Neural cell (in vitro differentiated cells): ENCODE data around the gene TOP3A. TPM values are rescaled to one million over a fixed set of nuclear protein-coding genes. Genes with fewer than 3 reads are reported as not detected.

Experiments used
- H2AFZ ChIP-seq: fragments of 200-600, 300-800 bp; sonication (generic), shearing (Covaris generic); 2 replicates; pipeline ENCODE4 v1.6.0; 2014; ENCODE audit warnings: low read depth, mild to moderate bottlenecking, antibody characterized with exemption, low read length, moderate library complexity
- H3F3A ChIP-seq: fragments of 200-600 bp; shearing (Covaris generic); 2 replicates; pipeline ENCODE4 v1.6.1; 2016; ENCODE audit warnings: mild to moderate bottlenecking, moderate library complexity, mixed read lengths, antibody characterized with exemption, low read length; ENCODE audit not compliant: insufficient read depth, poor library complexity, severe bottlenecking
- H3K27ac ChIP-seq: fragments of 200-600, 300-800 bp; sonication (generic), shearing (Covaris generic); 2 replicates; pipeline ENCODE4 v1.5.1; 2014; ENCODE audit warnings: mild to moderate bottlenecking, low read length, moderate library complexity
- H3K27me3 ChIP-seq: fragments of 300-800, 200-600 bp; sonication (generic), shearing (Covaris generic); 2 replicates; pipeline ENCODE4 v1.6.0; 2014; ENCODE audit warnings: mild to moderate bottlenecking, low read depth, low read length, moderate library complexity; ENCODE audit not compliant: insufficient read depth
- H3K36me3 ChIP-seq: fragments of 300-800, 200-600 bp; sonication (generic), shearing (Covaris generic); 2 replicates; pipeline ENCODE4 v1.5.1; 2014; ENCODE audit warnings: mild to moderate bottlenecking, antibody characterized with exemption, low read length, moderate library complexity; ENCODE audit not compliant: insufficient read depth
- H3K4me2 ChIP-seq: fragments of 300-800, 200-600 bp; sonication (generic), shearing (Covaris generic); 2 replicates; pipeline ENCODE4 v1.6.0; 2014; ENCODE audit warnings: mild to moderate bottlenecking, low read length
- H3K4me3 ChIP-seq: fragments of 300-800, 200-600 bp; sonication (generic), shearing (Covaris generic); 2 replicates; pipeline ENCODE4 v1.5.1; 2014; ENCODE audit warnings: mild to moderate bottlenecking, low read length, moderate library complexity
- H3K79me2 ChIP-seq: fragments of 200-600 bp; shearing (Covaris generic); replicated peaks from 2 replicates; pipeline ENCODE4 v1.6.0; 2014; ENCODE audit warnings: mild to moderate bottlenecking, low read length, moderate library complexity; ENCODE audit not compliant: insufficient read depth
- H3K9ac ChIP-seq: fragments of 300-800, 200-600 bp; sonication (generic), shearing (Covaris generic); 2 replicates; pipeline ENCODE4 v1.6.1; 2016; ENCODE audit warnings: mild to moderate bottlenecking, low read length, mixed read lengths
- H3K9me2 ChIP-seq: fragments of 200-600 bp; shearing (Covaris generic); 2 replicates; pipeline ENCODE4 v1.6.1; 2016; ENCODE audit warnings: mild to moderate bottlenecking, low read length, mixed read lengths; ENCODE audit not compliant: insufficient read depth
- H3K9me3 ChIP-seq: fragments of 200-600, 300-800 bp; sonication (generic), shearing (Covaris generic); 2 replicates; pipeline ENCODE4 v1.6.1; 2016; ENCODE audit warnings: mild to moderate bottlenecking, mixed run types, low read length, moderate library complexity, mixed read lengths
- H4K20me1 ChIP-seq: fragments of 200-600 bp; shearing (Covaris generic); 2 replicates; pipeline ENCODE4 v1.6.1; 2016; ENCODE audit warnings: mild to moderate bottlenecking, mixed run types; ENCODE audit not compliant: insufficient read depth
- CTCF ChIP-seq: fragments of 450-650 bp; IDR thresholded peaks from 2 replicates; pipeline ENCODE4 v1.5.1; 2014; ENCODE audit warnings: antibody characterized with exemption, mild to moderate bottlenecking, moderate library complexity; ENCODE audit not compliant: poor library complexity, severe bottlenecking
- EP300 ChIP-seq: fragments of 450-650 bp; conservative IDR thresholded peaks from 2 replicates; pipeline ENCODE4 v1.6.1; 2014; ENCODE audit warnings: antibody characterized with exemption, mild to moderate bottlenecking, moderate library complexity; ENCODE audit not compliant: poor library complexity, severe bottlenecking
- EZH2 ChIP-seq: fragments of 200-600, 300-800 bp; shearing (Covaris generic), sonication (generic); IDR thresholded peaks from 2 replicates; pipeline ENCODE4 v1.6.1; 2014; ENCODE audit warnings: antibody characterized with exemption, low read length, borderline replicate concordance, mild to moderate bottlenecking; ENCODE audit not compliant: insufficient read depth, poor library complexity, severe bottlenecking
- MXI1 ChIP-seq: fragments of 450-650 bp; conservative IDR thresholded peaks from 2 replicates; pipeline ENCODE4 v1.6.1; 2014; ENCODE audit warnings: antibody characterized with exemption, mild to moderate bottlenecking; ENCODE audit not compliant: poor library complexity, severe bottlenecking
- POLR2AphosphoS5 ChIP-seq: IDR thresholded peaks from 2 replicates; pipeline ENCODE4 v1.6.1; 2012
- RAD21 ChIP-seq: fragments of 450-650 bp; conservative IDR thresholded peaks from 2 replicates; pipeline ENCODE4 v1.6.1; 2014; ENCODE audit warnings: antibody characterized with exemption, mild to moderate bottlenecking, moderate library complexity
- REST ChIP-seq: IDR thresholded peaks from 2 replicates; pipeline ENCODE4 v1.6.1; 2012; ENCODE audit warnings: borderline replicate concordance
- SMC3 ChIP-seq: fragments of 450-650 bp; conservative IDR thresholded peaks from 2 replicates; pipeline ENCODE4 v1.6.1; 2014; ENCODE audit warnings: antibody characterized with exemption, mild to moderate bottlenecking, moderate library complexity; ENCODE audit not compliant: poor library complexity
- TAF1 ChIP-seq: IDR thresholded peaks from 2 replicates; pipeline ENCODE4 v1.6.1; 2012; ENCODE audit warnings: low read depth
- polyA plus RNA-seq: library from polyadenylated mRNA; depleted of rRNA; stranded (reverse); fragments of >200 nt; gene quantifications from 2 replicates; pipeline ENCODE4 v1.2.3, GENCODE V29; 2014

Gene TOP3A
- polyA plus RNA-seq, 1 donor from 2014 or later = 31.9 TPM

- H3K9me2 ChIP-seq = no peaks in the 10 kb centered on the region
- no peak overlapping the region for H3K4me3 ChIP-seq
- no peaks in the 10 kb centered on the region for H3K9me3 ChIP-seq
- H3K79me2 ChIP-seq = no peaks in the 10 kb centered on the region
- TF ChIP-seq CTCF (no peak), TAF1 (no peak), EP300 (no peak), EZH2 (no peak), POLR2AphosphoS5 (no peak), SMC3 (no peak), MXI1 (no peak), REST (no peak), RAD21 (no peak)
- no peak overlapping the region for H3K27ac ChIP-seq
- H3K9ac ChIP-seq = no peak overlapping the region
- H3K4me2 ChIP-seq = no peak overlapping the region
- no peaks in the 10 kb centered on the region for H3F3A ChIP-seq
- no peaks in the 10 kb centered on the region for H3K27me3 ChIP-seq
- H2AFZ ChIP-seq = no peak overlapping the region
- H3K36me3 ChIP-seq = no peaks in the 10 kb centered on the region
- no peaks in the 10 kb centered on the region for H4K20me1 ChIP-seq
These were observed 41.8 kb upstream of the TOP3A start for GRCh38 chr17:18356624-18357023.

GRCh38 chr17:18353541-18353940 lies 38.7 kb upstream of the TOP3A start:
- TF ChIP-seq EP300 (no peak), MXI1 (no peak), REST (no peak), TAF1 (no peak), RAD21 (no peak)
- Histone ChIP-seq H3K9me3 (no peaks in the 10 kb centered on the region), H4K20me1 (no peaks in the 10 kb centered on the region), H3K9me2 (no peaks in the 10 kb centered on the region), H3K27me3 (no peaks in the 10 kb centered on the region), H3K9ac (no peak overlapping the region), H3K4me2 (no peak overlapping the region), H3K27ac (no peak overlapping the region), H3K4me3 (no peak overlapping the region), H3F3A (no peaks in the 10 kb centered on the region), H3K79me2 (no peaks in the 10 kb centered on the region), H2AFZ (no peak overlapping the region), H3K36me3 (no peaks in the 10 kb centered on the region)
